ENCODE data around the gene DTNB. TPM values are rescaled to one million over a fixed set of nuclear protein-coding genes. Genes with fewer than 3 reads are reported as not detected.

Gene DTNB
- total and polyA plus RNA-seq, 2 donors (not counting 3 experiments of a cell fraction or from before 2014, with no cell fraction given), result 11.5 to 17.0 TPM

DNA sequence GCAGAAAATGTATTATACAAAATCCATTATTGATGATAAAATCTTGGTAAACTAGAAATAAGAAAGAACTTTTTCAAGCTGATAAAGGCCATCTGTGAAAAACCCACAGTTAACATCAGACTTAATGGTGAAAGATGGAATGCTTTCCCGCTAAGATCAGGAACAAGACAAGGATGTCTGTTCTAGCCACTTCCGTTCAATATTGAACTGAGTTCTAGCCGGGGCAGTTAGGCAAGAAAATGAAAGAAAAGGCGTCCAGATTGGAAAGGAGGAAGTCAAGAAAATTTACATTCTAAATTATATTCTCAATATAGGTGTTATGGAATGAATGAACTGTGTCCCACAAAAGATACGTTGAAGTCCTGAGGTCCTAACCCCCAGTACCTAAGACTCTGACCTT, 39.1 kb upstream of the DTNB start:
- Histone ChIP-seq H3K27me3 (ENCODE audit: control insufficient read depth in 2 of 2, insufficient read depth in 2 of 2, low read length in 2 of 2) (peaks cover 3% of the 10 kb centered on the region in 2 experiments), H3K27ac (ENCODE audit: insufficient read depth, low read depth, low read length) (no peak overlapping the region), H3K9ac (replicated peaks; ENCODE audit: extremely low read depth, insufficient read depth, low read length) (no peak overlapping the region), H2AFZ (ENCODE audit: low read depth, low read length) (no peak overlapping the region), H3K9me1 (replicated peaks; ENCODE audit: control insufficient read depth, extremely low read depth, insufficient read depth, low read length) (no peaks in the 10 kb centered on the region), H3K4me3 (replicated peaks in 1 of 3; ENCODE audit: insufficient read depth in 1 of 3, low read depth in 1 of 3, low read length in 3 of 3) (no peak overlapping the region), H3K4me1 (ENCODE audit: control insufficient read depth, extremely low read depth, insufficient read depth, low read length) (no peaks in the 10 kb centered on the region), H3K4me2 (ENCODE audit: insufficient read depth, low read length) (no peak overlapping the region), H3K36me3 (ENCODE audit: control insufficient read depth in 2 of 2, extremely low read depth in 1 of 2, insufficient read depth in 2 of 2, low read length in 2 of 2) (no peaks in the 10 kb centered on the region), H3K9me3 (replicated peaks; ENCODE audit: control insufficient read depth, insufficient read depth, low read length) (no peaks in the 10 kb centered on the region), H4K20me1 (replicated peaks; ENCODE audit: control insufficient read depth, extremely low read depth, insufficient read depth, low read length) (no peaks in the 10 kb centered on the region), H3K79me2 (ENCODE audit: control insufficient read depth, insufficient read depth, low read length) (no peaks in the 10 kb centered on the region)
- FAIRE-seq (no peak), DNase-seq (ENCODE audit: low read depth, low spot score) (no peak)
- BruUV-seq (replicated peaks), result no TSS peak
- no peak for TF ChIP-seq GATA2 (IDR thresholded peaks at IDR 0.05; ENCODE audit: insufficient read depth, insufficient read length, low read depth, low read length)
- no peak for TF ChIP-seq JUN (IDR thresholded peaks at IDR 0.05; ENCODE audit: borderline replicate concordance, insufficient read depth, insufficient read length, low read depth)
- no peak for TF ChIP-seq POLR2A (IDR thresholded peaks at IDR 0.05; ENCODE audit: low read depth, low read length)
- no peak for TF ChIP-seq FOS (IDR thresholded peaks at IDR 0.05; ENCODE audit: borderline replicate concordance, insufficient read depth, low read length)
- TF ChIP-seq MAX (IDR thresholded peaks at IDR 0.05; ENCODE audit: insufficient read depth, insufficient read length), result no peak
- no peak for TF ChIP-seq CTCF (IDR thresholded peaks at IDR 0.05; ENCODE audit: extremely low read depth in 1 of 2, insufficient read depth in 1 of 2, low read depth in 1 of 2, low read length in 2 of 2)
- TF ChIP-seq EZH2 (IDR thresholded peaks at IDR 0.05; ENCODE audit: borderline replicate concordance, low read depth, low read length, severe bottlenecking), result no peak
- no peak for TF ChIP-seq POLR2AphosphoS5 (IDR thresholded peaks at IDR 0.05; ENCODE audit: insufficient read depth, low read depth, low read length)
- TF ChIP-seq MYC (IDR thresholded peaks at IDR 0.05; ENCODE audit: low read depth, low read length), result no peak
- ChIA-PET CTCF (interaction anchor here (4.2 kb wide), 1 partner anchor 13 kb away, joined by 23 read pairs; no protein-coding TSS in a partner anchor), POLR2A (no interaction called here)
- dilution Hi-C loops (cut with MboI; ENCODE audit: extremely low pct_ligation_motif_present, low sequenced_read_pairs) (no loop called here), intact Hi-C loops (cut with micrococcal nuclease) (no loop called here)
